Activated T-cell treated with anti-CD3 and anti-CD28 coated beads, Interleukin-2, amount 50 U/mL, for 48 hours (primary cell): ENCODE data around the gene CD38.
A peak's percentile ranks its signal among the peaks of the same experiment; 100 is the strongest.
"Not testable (repeated sequence)": the region's sequence is repeated elsewhere in the genome, so short reads cannot be mapped to it uniquely, and the experiment has no call there.

Source experiments
- DNase-seq, 2 experiments: peaks; one replicate each; pipeline ENCODE4 v3.0.0-alpha.2; 2020

Gene CD38

GRCh38 chr4:15778289-15779241 is at the start of gene CD38:
TSS of gene CD38 (plus strand) at chr4:15778328. CDS start at chr4:15778415, 87 bp downstream.
- DNase-seq: peak; percentile 62 to 72

GRCh38 chr4:15729910-15730533 is 48.1 kb upstream of the CD38 start:
- no peak for DNase-seq

GRCh38 chr4:15733061-15733460 is 45.1 kb upstream of the CD38 start:
- DNase-seq: not testable (repeated sequence)

GRCh38 chr4:15735536-15735935 is 42.6 kb upstream of the CD38 start:
- DNase-seq: no peak

GRCh38 chr4:15736514-15737050 is 41.5 kb upstream of the CD38 start:
- DNase-seq: no peak

GRCh38 chr4:15737255-15737654 is 40.9 kb upstream of the CD38 start:
- no peak for DNase-seq

GRCh38 chr4:15738877-15739276 is 39.3 kb upstream of the CD38 start:
- peak; percentile 44 to 48 for DNase-seq

GRCh38 chr4:15740764-15741404 is 37.2 kb upstream of the CD38 start:
- DNase-seq: no peak

GRCh38 chr4:15742083-15742582 is 36.0 kb upstream of the CD38 start:
- no peak for DNase-seq

- DNase-seq: no peak
Observed at GRCh38 chr4:15742637-15743036, 35.5 kb upstream of the CD38 start.

GRCh38 chr4:15744016-15744545 is 34.0 kb upstream of the CD38 start:
- DNase-seq: no peak

- no peak for DNase-seq
Observed at GRCh38 chr4:15746110-15746509, 32.0 kb upstream of the CD38 start.

GRCh38 chr4:15749001-15749400 is 29.1 kb upstream of the CD38 start:
- no peak for DNase-seq

- DNase-seq: no peak
Observed at GRCh38 chr4:15751153-15751552, 27.0 kb upstream of the CD38 start.

GRCh38 chr4:15753081-15753480 is 25.0 kb upstream of the CD38 start:
- no peak for DNase-seq

- DNase-seq: no peak
Observed at GRCh38 chr4:15753786-15754185, 24.3 kb upstream of the CD38 start.

- peak in 1 of 2 experiments; percentile 56 for DNase-seq
Observed at GRCh38 chr4:15754323-15754722, 23.8 kb upstream of the CD38 start.

GRCh38 chr4:15755321-15756155 is 22.6 kb upstream of the CD38 start:
- peak; percentile 76 to 80 for DNase-seq

- peak; percentile 85 to 86 for DNase-seq
Observed at GRCh38 chr4:15756361-15756861, 21.7 kb upstream of the CD38 start.

GRCh38 chr4:15757054-15757453 is 21.1 kb upstream of the CD38 start:
- DNase-seq: no peak

- no peak for DNase-seq
Observed at GRCh38 chr4:15758294-15758693, 19.8 kb upstream of the CD38 start.

- DNase-seq: not testable (repeated sequence)
Observed at GRCh38 chr4:15762460-15762859, 15.7 kb upstream of the CD38 start.
